Measurements from ENCODE around the gene PDS5A.
"Not testable (repeated sequence)": the region's sequence is repeated elsewhere in the genome, so short reads cannot be mapped to it uniquely, and the experiment has no call there.

PDS5A gene

DNA sequence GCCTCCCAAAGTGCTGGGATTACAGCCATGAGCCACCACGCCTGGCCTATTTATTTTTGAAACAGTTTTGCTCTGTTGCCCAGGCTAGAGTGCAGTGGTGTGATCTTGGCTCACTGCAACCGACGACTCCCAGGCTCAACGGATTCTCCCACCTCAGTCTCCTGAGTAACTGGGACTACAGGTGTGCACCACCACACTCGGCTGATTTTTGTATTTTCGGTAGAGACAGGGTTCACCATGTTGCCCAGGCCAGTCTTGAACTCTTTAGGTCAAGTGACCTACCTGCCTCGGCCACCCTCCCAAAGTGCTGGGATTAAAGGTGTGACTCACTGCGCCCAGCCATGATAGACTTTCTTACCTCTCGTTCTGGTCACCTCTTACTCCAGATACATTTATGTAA lies 155.8 kb downstream of the PDS5A start:
- no peak for DNase-seq

DNA sequence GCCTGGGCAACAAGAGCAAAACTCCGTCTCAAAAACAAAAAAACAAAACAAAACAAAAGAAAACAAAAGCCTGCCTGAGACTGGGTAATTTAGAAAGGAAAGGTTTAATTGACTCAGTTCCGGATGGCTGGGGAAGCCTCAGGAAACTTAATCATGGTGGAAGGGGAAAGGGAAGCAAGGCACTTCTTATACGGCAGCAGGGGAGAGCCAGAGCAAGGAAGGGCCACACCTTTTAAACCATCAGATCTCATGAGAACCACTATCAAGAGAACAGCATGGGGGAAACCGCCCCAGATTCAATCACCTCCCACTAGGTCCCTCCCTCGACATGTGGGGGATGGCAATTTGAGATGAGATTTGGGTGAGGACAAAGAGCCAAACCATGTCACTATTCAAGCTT lies 157.5 kb downstream of the PDS5A start:
- no peak for DNase-seq

DNA sequence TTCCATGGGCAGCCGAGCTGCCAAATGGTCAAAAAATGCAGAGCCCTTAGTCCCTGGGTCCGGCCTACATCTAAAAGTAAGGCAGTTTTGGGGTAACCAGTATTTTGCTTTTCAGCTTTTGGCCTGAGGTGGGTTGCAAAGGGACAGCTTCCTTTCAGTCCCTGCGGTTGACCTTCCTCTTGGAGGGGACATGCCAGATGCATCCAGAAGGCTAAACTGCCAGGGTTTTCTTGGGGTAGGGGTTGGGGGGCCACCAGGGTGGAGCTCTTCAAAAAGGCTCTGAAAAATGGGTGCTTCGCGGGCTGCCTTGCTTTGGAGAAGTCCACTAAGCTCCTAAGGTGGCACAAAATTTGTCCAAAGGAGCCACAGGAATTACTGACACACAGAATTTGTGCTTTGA lies 159.1 kb downstream of the PDS5A start:
- DNase-seq, result no peak

DNA sequence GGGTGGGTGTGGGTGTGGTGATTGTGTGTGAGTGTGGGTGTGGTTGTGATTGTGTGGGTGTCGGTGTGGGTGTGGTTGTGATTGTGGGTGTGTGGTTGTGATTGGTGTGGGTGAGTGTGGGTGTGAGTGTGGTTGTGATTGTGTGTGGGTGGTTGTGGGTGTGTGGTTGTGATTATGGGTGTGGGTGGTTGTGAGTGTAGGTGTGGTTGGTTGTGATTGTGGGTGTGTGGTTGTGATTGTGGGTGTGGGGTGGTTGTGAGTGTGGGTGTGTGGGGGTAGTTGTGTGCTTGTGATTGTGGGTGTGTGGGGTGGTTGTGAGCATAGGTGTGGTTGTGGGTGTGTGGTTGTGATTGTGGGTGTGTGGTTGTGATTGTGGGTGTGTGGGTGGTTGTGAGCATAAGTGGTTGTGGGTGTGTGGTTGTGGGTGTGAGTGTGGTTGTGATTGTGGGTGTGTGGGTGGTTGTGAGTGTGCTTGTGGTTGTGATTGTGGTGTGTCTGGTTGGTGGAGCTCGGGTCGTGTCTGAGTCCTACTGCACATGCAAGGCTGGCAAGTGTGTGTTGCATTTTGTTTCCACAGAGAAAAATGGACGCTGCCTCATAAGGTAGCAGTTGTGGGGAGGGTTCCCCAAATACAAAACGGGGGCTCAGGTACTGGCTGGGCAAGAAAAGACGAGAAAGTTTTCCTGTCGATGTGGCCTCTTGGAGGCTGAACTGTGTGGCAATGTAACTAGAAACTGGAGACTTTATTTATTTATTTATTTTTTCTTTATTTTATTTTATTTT lies 163.1 kb downstream of the PDS5A start:
- DNase-seq, result no peak

DNA sequence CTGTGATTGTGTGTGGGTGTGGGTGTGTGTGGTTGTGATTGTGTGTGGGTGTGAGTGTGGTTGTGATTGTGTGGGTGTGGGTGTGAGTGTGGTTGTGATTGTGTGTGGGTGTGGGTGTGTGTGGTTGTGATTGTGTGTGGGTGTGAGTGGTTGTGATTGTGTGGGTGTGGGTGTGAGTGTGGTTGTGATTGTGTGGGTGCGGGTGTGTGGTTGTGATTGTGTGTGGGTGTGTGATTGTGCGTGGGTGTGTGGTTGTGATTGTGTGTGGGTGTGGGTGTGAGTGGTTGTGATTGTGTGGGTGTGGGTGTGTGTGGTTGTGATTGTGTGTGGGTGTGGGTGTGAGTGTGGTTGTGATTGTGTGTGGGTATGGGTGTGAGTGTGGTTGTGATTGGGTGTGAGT lies 163.9 kb downstream of the PDS5A start:
- not testable (repeated sequence) for DNase-seq

DNA sequence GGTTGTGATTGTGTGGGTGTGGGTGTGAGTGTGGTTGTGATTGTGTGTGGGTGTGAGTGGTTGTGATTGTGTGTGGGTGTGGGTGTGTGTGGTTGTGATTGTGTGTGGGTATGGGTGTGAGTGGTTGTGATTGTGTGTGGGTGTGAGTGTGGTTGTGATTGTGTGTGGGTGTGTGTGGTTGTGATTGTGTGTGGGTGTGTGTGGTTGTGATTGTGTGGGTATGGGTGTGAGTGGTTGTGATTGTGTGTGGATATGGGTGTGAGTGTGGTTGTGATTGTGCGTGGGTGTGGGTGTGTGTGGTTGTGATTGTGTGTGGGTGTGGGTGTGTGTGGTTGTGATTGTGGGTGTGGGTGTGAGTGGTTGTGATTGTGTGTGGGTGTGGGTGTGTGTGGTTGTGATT lies 164.7 kb downstream of the PDS5A start:
- DNase-seq, result not testable (repeated sequence)

DNA sequence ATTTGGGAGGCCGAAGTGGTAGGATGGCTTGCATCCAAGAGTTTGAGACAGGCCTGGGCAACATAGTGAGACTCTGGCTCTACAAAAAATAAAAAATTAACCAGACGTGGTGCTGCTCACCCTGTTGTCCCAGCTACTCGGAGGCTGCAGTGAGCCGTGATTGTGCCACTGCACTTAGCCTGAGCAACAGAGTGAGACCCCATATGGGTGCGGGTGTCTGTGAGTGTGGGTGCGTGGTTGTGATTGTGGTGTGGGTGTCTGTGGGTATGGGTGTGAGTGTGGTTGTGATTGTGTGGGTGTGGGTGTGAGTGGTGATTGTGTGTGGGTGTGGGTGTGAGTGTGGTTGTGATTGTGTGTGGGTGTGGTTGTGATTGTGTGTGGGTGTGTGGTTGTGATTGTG lies 165.2 kb downstream of the PDS5A start:
- no peak for DNase-seq

DNA sequence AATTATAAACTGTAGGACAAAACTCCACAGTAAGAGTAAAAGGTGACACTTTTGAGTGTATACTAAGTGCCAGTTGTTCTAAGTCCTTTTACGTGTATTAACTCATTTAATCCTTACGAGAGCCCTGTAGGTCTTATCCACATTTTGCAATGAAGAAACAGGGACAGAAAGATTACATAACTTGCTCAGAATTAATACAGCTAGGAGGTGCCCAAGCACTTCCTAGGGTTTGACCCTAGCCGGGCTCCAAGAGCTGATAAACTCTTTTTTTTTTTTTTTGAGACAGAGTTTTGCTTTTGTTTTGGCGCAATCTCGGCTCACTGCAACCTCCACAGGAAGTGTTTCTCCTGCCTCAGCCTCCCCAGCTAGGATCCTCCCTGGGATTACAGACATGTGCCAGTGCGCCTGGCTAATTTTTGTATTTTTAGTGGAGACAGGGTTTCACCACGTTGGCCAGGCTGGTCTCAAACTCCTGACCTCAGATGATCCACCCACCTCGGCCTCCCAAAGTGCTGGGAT lies 169.4 kb downstream of the PDS5A start:
- DNase-seq, result no peak

DNA sequence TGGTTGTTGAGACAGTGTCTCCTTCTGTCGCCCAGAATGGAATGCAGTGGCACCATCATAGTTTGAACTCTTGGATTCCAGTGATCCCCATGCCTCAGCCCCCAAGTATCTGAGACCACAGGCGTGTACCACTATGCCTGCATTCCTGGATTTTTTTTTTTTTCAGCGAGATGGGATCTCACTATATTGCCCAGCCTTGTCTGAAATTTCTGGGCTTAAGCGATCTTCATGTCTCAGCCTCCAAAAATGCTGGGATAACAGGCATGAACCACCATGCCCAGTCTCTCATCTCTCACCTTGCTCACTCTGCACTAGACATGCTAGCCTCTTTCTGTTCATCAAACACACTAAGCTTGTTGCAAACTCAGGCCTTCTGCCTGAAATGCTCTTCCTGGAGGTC lies 175.7 kb downstream of the PDS5A start:
- DNase-seq, result no peak

DNA sequence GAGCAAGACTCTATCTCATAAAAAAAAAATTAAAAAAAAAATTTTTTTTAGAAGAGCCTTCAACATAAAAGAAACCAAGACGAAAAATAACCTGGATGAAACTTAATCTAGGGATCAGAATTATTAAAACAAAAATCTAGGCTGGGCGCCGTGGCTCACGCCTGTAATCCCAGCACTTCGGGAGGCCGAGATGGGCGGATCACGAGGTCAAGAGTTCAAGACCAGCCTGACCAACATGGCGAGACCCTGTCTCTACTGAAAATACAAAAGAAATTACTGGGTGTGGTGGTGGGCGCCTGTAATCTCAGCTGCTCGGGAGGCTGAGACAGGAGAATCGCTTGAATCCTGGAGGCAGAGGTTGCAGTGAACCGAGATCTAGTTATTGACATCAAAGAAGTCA lies 184.7 kb downstream of the PDS5A start:
- not testable (repeated sequence) for DNase-seq

DNA sequence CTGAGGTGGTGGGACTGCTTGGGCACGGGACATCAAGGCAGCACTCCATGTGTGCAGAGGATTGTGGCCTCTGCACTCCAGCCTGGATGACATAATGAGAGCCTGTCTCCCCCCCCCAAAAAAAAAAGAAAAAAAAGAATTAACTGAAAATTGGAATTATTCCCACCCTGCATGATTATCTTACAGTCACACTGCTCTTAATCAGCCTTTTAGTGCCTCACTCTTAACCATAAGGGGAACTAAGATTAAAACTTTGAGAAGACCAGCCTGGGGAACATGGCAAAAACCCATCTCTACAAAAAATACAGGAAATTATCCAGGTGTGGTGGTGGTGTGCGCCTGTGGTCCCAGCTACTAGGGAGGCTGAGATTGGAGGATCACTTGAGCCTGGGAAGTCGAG lies 185.2 kb downstream of the PDS5A start:
- no peak for DNase-seq

DNA sequence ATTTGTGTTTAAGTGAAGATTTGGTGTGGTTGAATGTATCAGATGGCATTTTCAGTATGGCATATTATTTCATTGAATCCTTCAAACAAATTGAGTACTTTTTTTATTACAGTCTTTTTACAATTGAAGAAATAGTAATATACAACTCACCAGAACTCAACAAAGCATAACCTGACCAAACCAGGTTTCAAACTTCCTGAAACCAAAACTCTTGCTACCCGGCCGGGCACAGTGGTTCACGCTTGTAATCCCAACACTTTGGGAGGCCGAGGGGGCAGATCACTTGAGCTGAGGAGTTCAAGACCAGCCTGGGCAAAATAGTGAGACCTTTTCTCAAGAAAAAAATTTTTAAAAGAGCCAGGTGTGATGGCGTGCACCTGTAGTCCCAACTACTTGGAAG lies 185.6 kb downstream of the PDS5A start:
- DNase-seq, result no peak

DNA sequence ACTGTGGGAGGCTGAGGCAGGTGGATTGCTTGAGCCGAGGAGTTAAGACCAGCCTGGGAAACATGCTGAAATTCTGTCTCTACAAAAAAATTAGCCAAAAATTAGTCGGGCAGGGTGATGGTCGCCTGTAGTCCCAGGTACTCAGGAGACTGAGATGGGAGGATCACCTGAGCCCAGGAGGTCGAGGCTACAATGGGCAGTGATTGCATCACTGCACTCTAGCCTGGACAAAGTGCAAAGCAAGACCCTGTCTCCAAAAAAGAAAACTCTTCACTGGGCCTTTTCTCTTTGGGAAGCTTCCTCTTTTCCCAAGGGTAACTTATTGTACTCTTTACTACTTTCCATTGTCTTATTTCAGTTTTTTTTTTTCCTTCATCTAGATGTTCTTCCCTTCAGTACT lies 190.9 kb downstream of the PDS5A start:
- no peak for DNase-seq

DNA sequence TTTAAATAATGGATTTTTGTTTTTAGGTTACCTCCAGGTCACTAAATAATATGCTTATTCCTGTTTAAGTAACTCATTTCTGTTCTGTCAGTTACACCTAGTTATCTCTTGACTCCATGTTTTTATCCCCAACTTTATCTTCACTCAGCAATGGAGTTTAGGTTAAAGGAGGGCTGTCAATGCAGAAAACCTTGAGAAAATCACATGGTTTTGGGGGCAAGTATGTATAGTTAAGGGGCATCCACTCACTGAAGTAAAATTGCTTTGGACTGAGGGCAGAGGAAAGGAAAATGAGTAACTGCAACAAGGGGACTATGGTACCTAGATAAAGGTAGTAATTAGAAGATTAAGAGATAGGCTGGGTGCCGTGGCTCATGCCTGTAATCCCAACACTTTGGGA lies 192.6 kb downstream of the PDS5A start:
- DNase-seq, result no peak

DNA sequence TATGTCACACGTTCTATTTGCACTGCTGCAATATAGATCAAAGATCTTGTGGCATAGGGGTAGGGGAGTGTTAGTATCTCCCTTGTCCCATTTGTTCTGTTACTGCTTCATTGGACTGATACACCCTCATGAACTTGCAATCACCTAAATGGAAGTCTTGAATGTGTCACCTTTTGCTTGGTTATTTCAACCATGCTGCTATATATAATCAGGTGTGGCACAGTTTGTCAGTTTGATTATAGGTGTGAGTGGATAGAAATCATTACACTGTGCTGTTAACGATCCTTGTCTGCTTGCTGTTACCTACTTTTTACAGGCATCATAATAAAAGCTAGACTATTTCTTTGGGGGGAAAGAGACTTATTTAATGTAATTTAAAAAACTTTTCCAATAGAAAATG lies 195.7 kb downstream of the PDS5A start:
- DNase-seq, result not testable (repeated sequence)

All from NCI-H446 (cell line).